ENCODE measurements around the gene CTRB1. TPM values are rescaled to one million over a fixed set of nuclear protein-coding genes. Genes with fewer than 3 reads are reported as not detected.
"Not testable (repeated sequence)": the region's sequence is repeated elsewhere in the genome, so short reads cannot be mapped to it uniquely, and the experiment has no call there.

The CTRB1 gene
- total RNA-seq, 1 donor from 2014 or later: not detected

DNA sequence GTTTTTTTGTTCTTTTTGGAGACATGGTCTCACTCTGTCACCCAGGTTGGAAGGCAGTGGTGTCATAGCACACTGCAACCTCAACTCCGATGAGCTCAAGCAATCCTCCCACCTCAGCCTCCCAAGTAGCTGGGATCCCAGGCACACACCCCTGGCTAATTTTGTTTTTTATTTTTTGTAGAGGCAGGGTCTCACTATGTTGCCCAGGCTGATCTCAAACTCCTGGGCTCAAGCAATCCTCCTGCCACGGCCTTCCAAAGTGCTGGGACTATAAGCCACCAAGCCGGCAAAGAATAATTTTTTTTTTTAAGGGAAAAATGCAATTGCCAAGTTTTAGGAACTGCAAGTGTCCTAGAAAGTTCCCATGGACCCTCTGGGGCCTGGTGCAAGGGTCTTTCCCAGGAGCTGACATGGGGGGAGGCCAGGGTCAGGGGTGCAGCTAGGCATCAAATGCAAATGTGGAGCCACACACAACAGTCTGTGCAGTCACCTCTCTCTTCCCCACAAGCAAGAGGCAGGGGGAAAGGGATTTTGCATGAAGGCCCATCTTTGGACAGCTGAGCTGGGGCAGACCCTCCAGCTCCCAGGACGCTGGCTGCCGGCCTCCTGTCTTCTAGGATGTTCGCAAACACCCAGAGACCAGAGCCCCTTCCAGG lies 52.8 kb downstream of the CTRB1 start:
- TF ChIP-seq CTCF (IDR thresholded peaks at IDR 0.05; ENCODE audit: unreplicated experiment): no peak
- Mint-ChIP-seq H3K27me3 (ENCODE audit: unreplicated experiment) (peaks cover 4% of the 10 kb centered on the region), H3K4me1 (ENCODE audit: unreplicated experiment) (peaks cover 9% of the 10 kb centered on the region), H3K9me3 (ENCODE audit: unreplicated experiment) (no peaks in the 10 kb centered on the region), H3K27ac (ENCODE audit: unreplicated experiment) (no peak overlapping the region), H3K36me3 (ENCODE audit: low read depth, unreplicated experiment) (no peaks in the 10 kb centered on the region), H3K4me3 (ENCODE audit: unreplicated experiment) (no peak overlapping the region)
- no peak for DNase-seq (ENCODE audit: low spot score)

- Mint-ChIP-seq H3K9me3 (ENCODE audit: unreplicated experiment) (no peaks in the 10 kb centered on the region), H3K4me3 (ENCODE audit: unreplicated experiment) (no peak overlapping the region), H3K27ac (ENCODE audit: unreplicated experiment) (no peak overlapping the region), H3K36me3 (ENCODE audit: low read depth, unreplicated experiment) (no peaks in the 10 kb centered on the region), H3K27me3 (ENCODE audit: unreplicated experiment) (peaks cover 4% of the 10 kb centered on the region), H3K4me1 (ENCODE audit: unreplicated experiment) (peaks cover 8% of the 10 kb centered on the region)
- no peak for TF ChIP-seq CTCF (IDR thresholded peaks at IDR 0.05; ENCODE audit: unreplicated experiment)
- DNase-seq (ENCODE audit: low spot score): no peak
Observed at GRCh38 chr16:75272097-75272551, 53.3 kb downstream of the CTRB1 start.

DNA sequence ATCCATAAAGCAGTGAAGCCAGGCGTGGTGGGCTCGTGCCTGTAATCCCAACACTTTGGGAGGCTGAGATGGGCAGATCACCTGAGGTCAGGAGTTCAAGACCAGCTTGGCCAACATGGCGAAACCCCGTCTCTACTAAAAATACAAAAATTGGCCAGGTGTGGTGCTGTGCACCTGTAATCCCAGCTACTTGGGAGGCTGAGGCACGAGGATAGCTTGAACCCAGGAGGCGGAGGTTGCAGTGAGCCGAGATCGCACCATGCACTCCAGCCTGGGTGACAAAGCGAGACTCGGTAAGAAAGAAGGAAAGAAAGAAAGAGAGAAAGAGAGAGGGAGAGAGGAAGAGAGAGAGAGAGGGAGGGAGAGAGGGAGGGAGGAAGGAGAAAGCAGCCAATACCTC lies 53.8 kb downstream of the CTRB1 start:
- not testable (repeated sequence) for H3K27ac Mint-ChIP-seq (ENCODE audit: unreplicated experiment); DNase-seq (ENCODE audit: low spot score); H3K9me3 Mint-ChIP-seq (ENCODE audit: unreplicated experiment); H3K36me3 Mint-ChIP-seq (ENCODE audit: low read depth, unreplicated experiment); H3K4me3 Mint-ChIP-seq (ENCODE audit: unreplicated experiment); H3K4me1 Mint-ChIP-seq (ENCODE audit: unreplicated experiment); H3K27me3 Mint-ChIP-seq (ENCODE audit: unreplicated experiment)

GRCh38 chr16:75273054-75273925 lies 54.5 kb downstream of the CTRB1 start:
- Mint-ChIP-seq H3K36me3 (ENCODE audit: low read depth, unreplicated experiment) (no peaks in the 10 kb centered on the region), H3K4me1 (ENCODE audit: unreplicated experiment) (peaks cover 8% of the 10 kb centered on the region), H3K27me3 (ENCODE audit: unreplicated experiment) (peaks cover 4% of the 10 kb centered on the region), H3K27ac (ENCODE audit: unreplicated experiment) (no peak overlapping the region), H3K9me3 (ENCODE audit: unreplicated experiment) (no peaks in the 10 kb centered on the region), H3K4me3 (ENCODE audit: unreplicated experiment) (no peak overlapping the region)
- DNase-seq (ENCODE audit: low spot score): no peak
- TF ChIP-seq CTCF (IDR thresholded peaks at IDR 0.05; ENCODE audit: unreplicated experiment): no peak

Other genes starting within 250 kb of the CTRB1 start
- 107 TPM for gene WDR59, start 233.9 kb upstream of the CTRB1 start, total RNA-seq (ENCODE audit: unreplicated experiment)
- 115 TPM for gene ZNRF1, start 220.0 kb upstream of the CTRB1 start, total RNA-seq (ENCODE audit: unreplicated experiment)
- 0.36 TPM for gene LDHD, start 102.2 kb upstream of the CTRB1 start, total RNA-seq (ENCODE audit: unreplicated experiment)
- gene ZFP1, start 70.5 kb upstream of the CTRB1 start, total RNA-seq (ENCODE audit: unreplicated experiment): 12.0 TPM
- not detected for gene CTRB2, start 11.8 kb upstream of the CTRB1 start, total RNA-seq (ENCODE audit: unreplicated experiment)
- 182 TPM for gene BCAR1, start 32.6 kb downstream of the CTRB1 start, total RNA-seq (ENCODE audit: unreplicated experiment)
- gene CFDP1, start 214.5 kb downstream of the CTRB1 start, total RNA-seq (ENCODE audit: unreplicated experiment): 65.7 TPM
- gene TMEM170A, start 245.7 kb downstream of the CTRB1 start, total RNA-seq (ENCODE audit: unreplicated experiment): 38.0 TPM